Sigmoid colon (tissue), 3 donors: ENCODE measurements around the gene SPTLC2.

Experiments used
- POLR2A ChIP-seq, 2 donors: fragments of 450-650 bp; IDR thresholded peaks; one replicate each; pipeline ENCODE4 v1.6.1; 2016; ENCODE audit warnings: antibody characterized with exemption in 2 of 2, mild to moderate bottlenecking in 2 of 2, moderate library complexity in 2 of 2
- TF ChIP-seq, protein P1 (sequence below), 4 experiments: fragments of 450-650 bp in 3 of 4; fragments of 200-600 bp in 1 of 4; IDR thresholded peaks; one replicate each; pipeline ENCODE4 v1.5.1; 2016 to 2019; ENCODE audit warnings: antibody characterized with exemption in 4 of 4, mild to moderate bottlenecking in 3 of 4, moderate library complexity in 2 of 4

- TF ChIP-seq, protein P1, sequence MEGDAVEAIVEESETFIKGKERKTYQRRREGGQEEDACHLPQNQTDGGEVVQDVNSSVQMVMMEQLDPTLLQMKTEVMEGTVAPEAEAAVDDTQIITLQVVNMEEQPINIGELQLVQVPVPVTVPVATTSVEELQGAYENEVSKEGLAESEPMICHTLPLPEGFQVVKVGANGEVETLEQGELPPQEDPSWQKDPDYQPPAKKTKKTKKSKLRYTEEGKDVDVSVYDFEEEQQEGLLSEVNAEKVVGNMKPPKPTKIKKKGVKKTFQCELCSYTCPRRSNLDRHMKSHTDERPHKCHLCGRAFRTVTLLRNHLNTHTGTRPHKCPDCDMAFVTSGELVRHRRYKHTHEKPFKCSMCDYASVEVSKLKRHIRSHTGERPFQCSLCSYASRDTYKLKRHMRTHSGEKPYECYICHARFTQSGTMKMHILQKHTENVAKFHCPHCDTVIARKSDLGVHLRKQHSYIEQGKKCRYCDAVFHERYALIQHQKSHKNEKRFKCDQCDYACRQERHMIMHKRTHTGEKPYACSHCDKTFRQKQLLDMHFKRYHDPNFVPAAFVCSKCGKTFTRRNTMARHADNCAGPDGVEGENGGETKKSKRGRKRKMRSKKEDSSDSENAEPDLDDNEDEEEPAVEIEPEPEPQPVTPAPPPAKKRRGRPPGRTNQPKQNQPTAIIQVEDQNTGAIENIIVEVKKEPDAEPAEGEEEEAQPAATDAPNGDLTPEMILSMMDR (IDR thresholded peaks at IDR 0.05), result no peak
- TF ChIP-seq POLR2A (IDR thresholded peaks at IDR 0.05), result no peak
Measured at GRCh38 chr14:77579065-77579464, 37.4 kb downstream of the SPTLC2 start.
